H1 (cell line): ENCODE measurements around the gene SBSN. TPM values are rescaled to one million over a fixed set of nuclear protein-coding genes. Genes with fewer than 3 reads are reported as not detected.
A peak's percentile ranks its signal among the peaks of the same experiment; 100 is the strongest.

Source experiments
- CTCF ChIA-PET: fragments of 300-600 bp; sonication (Branson Sonifier 250); formaldehyde crosslinking; loops from one replicate; lab custom pipeline; 2021; ENCODE audit not compliant: partially characterized antibody; lab: Charles Lee
- POLR2A ChIA-PET: fragments of 300-600 bp; sonication (Branson Sonifier 250); formaldehyde crosslinking; loops from one replicate; lab custom pipeline; 2021; ENCODE audit warnings: inconsistent platforms; ENCODE audit not compliant: partially characterized antibody; lab: Charles Lee
- DNase-seq, 2 experiments: peaks; one replicate each; pipeline versions ENCODE4 v3.0.0 to v3.0.0-alpha.2; 2010 to 2022; ENCODE audit warnings: low spot score in 2 of 2, low read depth in 1 of 2, mixed read lengths in 1 of 2
- FAIRE-seq: peaks from 2 replicates; lab custom pipeline; 2011; peaks lifted over from hg19 to GRCh38; lab: Jason Lieb, UNC
- H2AFZ ChIP-seq: 2 replicates; pipeline ENCODE4 v1.8.1; 2012; ENCODE audit warnings: low read length, inconsistent platforms
- H2AK5ac ChIP-seq: 2 replicates; pipeline ENCODE4 v1.6.1; 2013; ENCODE audit warnings: low read depth, low read length
- H2BK120ac ChIP-seq: replicated peaks from 2 replicates; pipeline ENCODE3; 2013; ENCODE audit warnings: low read depth, low read length, inconsistent platforms
- H2BK12ac ChIP-seq: 2 replicates; pipeline ENCODE4 v1.6.1; 2013; ENCODE audit warnings: low read depth, low read length
- H2BK15ac ChIP-seq: 2 replicates; pipeline ENCODE4 v1.6.1; 2013; ENCODE audit warnings: low read length
- H2BK20ac ChIP-seq: 2 replicates; pipeline ENCODE4 v1.6.1; 2013; ENCODE audit warnings: low read length
- H2BK5ac ChIP-seq: 2 replicates; pipeline ENCODE4 v1.6.1; 2013; ENCODE audit warnings: low read depth, low read length
- H3K14ac ChIP-seq: 2 replicates; pipeline ENCODE4 v1.6.1; 2013; ENCODE audit warnings: inconsistent platforms; ENCODE audit not compliant: insufficient read length
- H3K18ac ChIP-seq: 2 replicates; pipeline ENCODE4 v1.6.1; 2013; ENCODE audit warnings: low read length; ENCODE audit errors: extremely low read depth
- H3K23ac ChIP-seq: 2 replicates; pipeline ENCODE4 v1.6.1; 2013; ENCODE audit warnings: inconsistent platforms; ENCODE audit not compliant: insufficient read length
- H3K23me2 ChIP-seq: 2 replicates; pipeline ENCODE4 v1.6.1; 2013; ENCODE audit warnings: low read depth, low read length
- H3K27ac ChIP-seq: 2 replicates; pipeline ENCODE4 v1.6.1; 2011; ENCODE audit warnings: low read depth, low read length, inconsistent platforms
- H3K27me3 ChIP-seq, 4 experiments: replicated peaks in 1 of 4; 1 replicate in 1 of 4; 2 replicates in 3 of 4; pipeline versions ENCODE4 v1.6.1 to v1.8.1; 2011 to 2013; ENCODE audit warnings: low read length in 3 of 4, mild to moderate bottlenecking in 3 of 4, inconsistent platforms in 2 of 4, mixed read lengths in 2 of 4, moderate library complexity in 1 of 4; ENCODE audit not compliant: control insufficient read depth in 3 of 4, insufficient read depth in 3 of 4; ENCODE audit errors: extremely low read depth in 1 of 4
- H3K36me3 ChIP-seq, 4 experiments: 2 replicates each; pipeline versions ENCODE4 v1.6.1 to v1.8.1; 2011 to 2013; ENCODE audit warnings: mild to moderate bottlenecking in 4 of 4, low read length in 3 of 4, moderate library complexity in 2 of 4, control low read depth in 1 of 4, inconsistent platforms in 1 of 4; ENCODE audit not compliant: insufficient read depth in 4 of 4, control insufficient read depth in 2 of 4
- H3K4ac ChIP-seq: replicated peaks from 2 replicates; pipeline ENCODE3; 2013; ENCODE audit warnings: low read length, low read depth, mixed read lengths, inconsistent platforms; ENCODE audit not compliant: insufficient read length
- H3K4me1 ChIP-seq, 4 experiments: replicated peaks in 1 of 4; 1 replicate in 1 of 4; 2 replicates in 3 of 4; pipeline versions ENCODE4 v1.6.1 to v1.8.1; 2011 to 2013; ENCODE audit warnings: low read length in 3 of 4, inconsistent platforms in 2 of 4, mixed read lengths in 1 of 4; ENCODE audit not compliant: insufficient read depth in 4 of 4, control insufficient read depth in 3 of 4
- H3K4me2 ChIP-seq, 2 experiments: 2 replicates each; pipeline versions ENCODE4 v1.6.1 to v1.8.1; 2011 to 2013; ENCODE audit warnings: low read depth in 2 of 2, low read length in 2 of 2, control low read depth in 1 of 2, inconsistent platforms in 1 of 2, mild to moderate bottlenecking in 1 of 2; ENCODE audit not compliant: insufficient read depth in 1 of 2
- H3K4me3 ChIP-seq, 4 experiments: fragments of 200-600, 300-600 bp in 1 of 4; sonication (generic), shearing (Covaris generic), sonication (Bioruptor Twin) in 1 of 4; 2 replicates each; pipeline versions ENCODE4 v1.5.1 to v1.8.1; 2011 to 2016; ENCODE audit warnings: low read length in 4 of 4, low read depth in 3 of 4, control low read depth in 2 of 4, inconsistent platforms in 2 of 4, mild to moderate bottlenecking in 2 of 4, mixed read lengths in 1 of 4, moderate library complexity in 1 of 4; ENCODE audit not compliant: insufficient read depth in 2 of 4; ENCODE audit errors: extremely low read depth in 1 of 4
- H3K56ac ChIP-seq: replicated peaks from 2 replicates; pipeline ENCODE3; 2013; ENCODE audit warnings: low read depth, mild to moderate bottlenecking, mixed read lengths, low read length, inconsistent platforms; ENCODE audit not compliant: insufficient read length
- H3K79me1 ChIP-seq: 2 replicates; pipeline ENCODE4 v1.6.1; 2013; ENCODE audit warnings: low read depth, low read length, control low read depth
- H3K79me2 ChIP-seq, 2 experiments: 2 replicates each; pipeline versions ENCODE4 v1.6.1 to v1.8.1; 2012 to 2013; ENCODE audit warnings: low read length in 2 of 2, mild to moderate bottlenecking in 2 of 2, inconsistent platforms in 1 of 2; ENCODE audit not compliant: insufficient read depth in 2 of 2, control insufficient read depth in 1 of 2
- H3K9ac ChIP-seq, 4 experiments: replicated peaks in 1 of 4; 1 replicate in 1 of 4; 2 replicates in 3 of 4; pipeline versions ENCODE4 v1.6.1 to v1.8.1; 2011 to 2013; ENCODE audit warnings: low read depth in 3 of 4, low read length in 3 of 4, control low read depth in 2 of 4, mild to moderate bottlenecking in 2 of 4, moderate library complexity in 2 of 4, inconsistent platforms in 1 of 4; ENCODE audit errors: extremely low read depth in 1 of 4
- H3K9me3 ChIP-seq, 2 experiments: 2 replicates each; pipeline versions ENCODE4 v1.6.1 to v1.8.1; 2012 to 2013; ENCODE audit warnings: mild to moderate bottlenecking in 2 of 2, moderate library complexity in 2 of 2, control low read depth in 1 of 2, inconsistent platforms in 1 of 2, low read depth in 1 of 2, low read length in 1 of 2, mixed read lengths in 1 of 2; ENCODE audit not compliant: insufficient read depth in 2 of 2
- H4K20me1 ChIP-seq, 2 experiments: replicated peaks in 1 of 2; 2 replicates each; pipeline versions ENCODE3 to v1.8.1; 2011 to 2013; ENCODE audit warnings: inconsistent platforms in 2 of 2, low read length in 2 of 2, mild to moderate bottlenecking in 1 of 2; ENCODE audit not compliant: insufficient read depth in 2 of 2, control insufficient read depth in 1 of 2
- H4K5ac ChIP-seq: 2 replicates; pipeline ENCODE4 v1.6.1; 2013; ENCODE audit warnings: low read length, low read depth, mixed read lengths, inconsistent platforms; ENCODE audit not compliant: insufficient read length
- H4K8ac ChIP-seq: 2 replicates; pipeline ENCODE4 v1.8.0; 2013; ENCODE audit warnings: mild to moderate bottlenecking, moderate library complexity, low read length, inconsistent platforms; ENCODE audit not compliant: insufficient read depth; ENCODE audit errors: extremely low read depth
- H4K91ac ChIP-seq: replicated peaks from 2 replicates; pipeline ENCODE3; 2013; ENCODE audit warnings: low read length, mixed read lengths, inconsistent platforms; ENCODE audit not compliant: insufficient read length
- CTBP2 ChIP-seq: IDR thresholded peaks from 2 replicates; pipeline ENCODE4 v1.7.0; 2011; ENCODE audit warnings: borderline replicate concordance, mild to moderate bottlenecking, moderate library complexity, mixed read lengths, low read length; ENCODE audit not compliant: insufficient read depth, insufficient read length
- KDM5A ChIP-seq: fragments of 200-600 bp; IDR thresholded peaks from 2 replicates; pipeline ENCODE4 v1.7.1; 2012; ENCODE audit warnings: mild to moderate bottlenecking, low read length, inconsistent platforms, mixed read lengths
- RFX5 ChIP-seq: IDR thresholded peaks from 2 replicates; pipeline ENCODE4 v1.6.1; 2011; ENCODE audit warnings: low read depth, low read length, improper control_type of control experiment, borderline replicate concordance
- RNF2 ChIP-seq: fragments of 200-900, 300-1000 bp; sonication (generic); IDR thresholded peaks from 2 replicates; pipeline ENCODE4 v1.7.1; 2016; ENCODE audit warnings: borderline replicate concordance, low read depth, mild to moderate bottlenecking, antibody characterized with exemption, low read length; ENCODE audit not compliant: poor library complexity, severe bottlenecking; ENCODE audit errors: missing control alignments
- WGBS, 2 experiments: shearing (Covaris generic) in 1 of 2; methylation state at CpG; one replicate each; pipeline versions ENCODE4 v1.1.6 to v1.1.7; 2013 to 2015; ENCODE audit warnings: low lambda C conversion rate in 2 of 2, mixed read lengths in 2 of 2, inconsistent platforms in 1 of 2, low coverage in 1 of 2, missing lambda C conversion rate in 1 of 2; ENCODE audit not compliant: insufficient replicate concordance in 2 of 2, insufficient coverage in 1 of 2, insufficient read length in 1 of 2; ENCODE audit errors: extremely low coverage in 1 of 2, missing lambda C conversion rate in 1 of 2; 5-methylcytosine and 5-hydroxymethylcytosine counted together
- polyA plus RNA-seq, 7 experiments: library from polyadenylated mRNA; depleted of rRNA in 3 of 7; stranded (reverse) in 5 of 7; unstranded in 2 of 7; fragments of >200 nt in 5 of 7; fragments of 200-250 nt in 2 of 7; gene quantifications; 1 replicate in 5 of 7; 2 replicates in 1 of 7; 4 replicates in 1 of 7; pipeline versions ENCODE4 v1.2.1 to v1.2.3, GENCODE V29; 2011 to 2013; ENCODE audit warnings: missing spikeins in 2 of 7, mixed read lengths in 2 of 7
- total RNA-seq: library from RNA; stranded (reverse); fragmentation: NEBNext Ultra II Directional; extraction: Animal tissue kit (Norgen Biotek cat#: 25700); gene quantifications from 2 replicates; pipeline ENCODE4 v1.2.1, GENCODE V29; 2021

Gene SBSN
- total and polyA plus RNA-seq, 2 of the 8 experiments (the other 6 are each of a cell fraction or from before 2014, with no cell fraction given), result not detected

DNA sequence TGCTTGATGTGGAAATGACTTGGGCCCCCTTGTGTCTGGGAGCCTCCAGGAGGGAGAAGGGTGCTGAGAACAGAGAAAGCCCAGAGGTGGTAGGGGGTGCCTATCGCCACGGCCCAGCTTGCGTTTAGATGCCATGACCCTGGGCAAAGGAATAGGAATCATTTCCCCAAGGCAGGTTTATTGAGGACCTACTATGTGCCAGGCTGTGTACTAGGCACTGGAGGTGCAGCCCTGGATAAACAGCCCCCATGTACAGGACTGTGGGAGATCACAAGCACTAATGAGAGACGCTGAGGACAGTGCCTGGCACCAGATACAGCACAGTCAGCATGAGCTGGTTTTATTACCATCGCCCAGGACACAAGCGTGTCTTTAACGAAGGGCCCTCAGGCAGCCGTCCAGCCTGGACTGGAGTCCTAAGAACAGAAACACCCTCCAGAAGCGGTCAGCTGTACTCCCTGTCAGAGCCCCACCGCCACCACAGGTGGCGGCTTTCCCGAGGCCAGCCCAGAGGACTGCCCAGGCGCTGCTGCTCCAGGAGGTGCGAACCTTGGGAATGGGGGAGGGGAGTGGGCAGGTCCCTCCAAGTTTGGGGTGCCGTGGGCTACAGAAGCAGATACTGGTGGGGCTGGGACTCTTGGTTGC lies 21.9 kb upstream of the SBSN start:
- Histone ChIP-seq H3K4me1 (0 out of 7 replicates have a peak, but pooled peaks cover 0 to 8% (median 0%) of the 10 kb centered on the region in 4 experiments), H3K79me2 (peaks cover 0 to 17% of the 10 kb centered on the region in 2 experiments; a peak in 2 of 4 replicates), H4K20me1 (peaks cover 2 to 9% of the 10 kb centered on the region in 2 experiments), H2BK5ac (no peak overlapping the region), H3K23ac (no peak overlapping the region), H2BK20ac (no peak overlapping the region), H3K79me1 (peaks cover 12% of the 10 kb centered on the region; the same call in 1 of the 2 replicates), H3K9me3 (no peaks in the 10 kb centered on the region), H4K5ac (no peak overlapping the region), H4K91ac (no peak overlapping the region), H2BK12ac (no peak overlapping the region), H3K9ac (no peak overlapping the region), H3K23me2 (peaks cover 7% of the 10 kb centered on the region; the same call in 1 of the 2 replicates), H3K27me3 (no peaks in the 10 kb centered on the region; a peak in 1 of 7 replicates), H2AFZ (no peak overlapping the region), H2AK5ac (no peak overlapping the region), H3K36me3 (peaks cover 0 to 9% (median 5%) of the 10 kb centered on the region in 4 experiments; a peak in 3 of 8 replicates), H2BK120ac (no peak overlapping the region), H3K27ac (no peak overlapping the region), H4K8ac (peak overlapping the region; percentile 16; the same call in 1 of the 2 replicates), H2BK15ac (no peak overlapping the region), H3K18ac (no peak overlapping the region), H3K4ac (no peak overlapping the region), H3K56ac (no peak overlapping the region), H3K4me3 (no peak overlapping the region), H3K4me2 (no peak overlapping the region), H3K14ac (no peak overlapping the region)
- WGBS, 2 experiments, result 91% methylated on average over 15 of the region's 15 CpGs; no CpG with 5 or more reads in 1 of the 2 experiments
- CTCF ChIA-PET, result interaction anchor here (0.6 to 4.5 kb wide), 12 partner anchors 14 to 207 kb away, joined by 3 to 65 read pairs (median 8); partner anchors contain the start of genes ATP4A and HAUS5
- no peak for DNase-seq
- POLR2A ChIA-PET, result interaction anchor here (1.0 to 3.8 kb wide), 5 partner anchors 12 to 98 kb away, joined by 3 to 19 read pairs (median 7); partner anchors contain the start of gene COX6B1
- FAIRE-seq, result no peak
- no peak for TF ChIP-seq KDM5A
- no peak for TF ChIP-seq RNF2
- TF ChIP-seq CTBP2, result no peak
- TF ChIP-seq RFX5, result no peak
